ENCODE results near the gene EEF1AKMT2. TPM values are rescaled to one million over a fixed set of nuclear protein-coding genes. Genes with fewer than 3 reads are reported as not detected.

The EEF1AKMT2 gene
- total and polyA plus RNA-seq, 2 donors from 2014 or later, result 18.0 to 20.5 TPM

DNA sequence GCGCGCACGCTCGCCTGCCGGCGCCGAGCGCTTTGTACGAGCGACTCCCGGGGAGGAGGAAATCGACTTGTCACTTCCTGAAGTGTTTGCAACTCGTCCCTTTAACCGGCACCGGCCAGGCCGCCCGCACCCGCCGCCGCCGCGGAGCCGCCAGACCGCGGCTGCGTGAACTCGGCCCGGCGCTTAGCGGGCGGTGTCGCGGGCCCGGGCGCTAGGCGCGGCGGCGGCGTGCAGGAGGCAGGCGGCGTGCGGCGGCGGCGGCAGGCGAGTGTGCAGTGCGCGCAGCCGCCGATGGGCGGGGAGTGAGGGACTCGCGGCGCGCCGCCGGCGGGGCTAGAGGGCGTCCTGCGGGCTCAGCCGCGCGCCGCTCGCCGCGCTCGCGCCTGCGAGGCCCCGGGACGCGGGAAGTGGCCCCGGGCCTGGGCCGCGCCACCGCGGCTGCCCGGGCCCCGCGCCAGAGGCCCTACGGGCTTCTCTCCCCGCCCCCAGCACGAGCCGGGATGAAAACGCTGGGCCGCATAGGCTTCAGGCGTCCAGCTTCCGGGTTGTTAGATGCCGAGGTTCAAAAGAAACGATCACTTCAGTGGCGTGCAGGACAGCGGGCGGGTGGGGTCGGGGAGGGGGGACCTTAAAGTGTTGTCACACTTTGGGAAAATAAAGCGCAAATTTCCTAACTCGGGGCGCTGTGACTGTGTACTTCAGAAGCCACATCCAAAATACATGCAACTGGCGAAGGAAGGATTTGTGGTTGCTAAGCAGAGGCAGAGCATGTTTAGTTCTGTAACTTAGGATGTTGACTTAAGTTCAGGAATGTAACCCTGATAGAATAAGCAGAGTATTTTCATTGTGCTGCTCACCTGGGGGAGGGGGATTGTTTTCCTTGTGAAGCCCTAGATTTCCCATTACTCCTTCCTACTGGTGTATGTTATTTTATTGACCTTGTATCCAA lies 47.3 kb downstream of the EEF1AKMT2 start, which contains the start of gene FAM53B:
FAM53B (minus strand) TSS at position 277 of the 949 bp plus-strand sequence. CDS start 37,665 bp downstream, outside the sequence.
- H3K27me3 ChIP-seq (ENCODE audit: control insufficient read depth, insufficient read depth, low read length), result no peaks in the 10 kb centered on the region
- H3K27ac ChIP-seq (ENCODE audit: low read depth in 2 of 2, low read length in 2 of 2), result peak within 1 kb of the TSS; percentile 81 to 90
- H3K4me1 ChIP-seq (ENCODE audit: control insufficient read depth in 2 of 3, insufficient read depth in 2 of 3, low read depth in 1 of 3, low read length in 3 of 3), result peaks cover 17 to 33% (median 31%) of the 10 kb centered on the region in 3 donors
- H3K9me3 ChIP-seq (ENCODE audit: control insufficient read depth in 2 of 3, insufficient read depth in 1 of 3, low read length in 3 of 3), result no peaks in the 10 kb centered on the region
- H3K4me3 ChIP-seq (ENCODE audit: low read length in 3 of 3), result peak within 1 kb of the TSS; percentile 52 to 62 (median 58)
- DNase-seq, result peak; percentile 80 to 94 (median 89)
- peak within 1 kb of the TSS in 2 of 3 donors; percentile 47 to 48 for H3K9ac ChIP-seq (ENCODE audit: low read length in 3 of 3)
- no peak for FAIRE-seq
- peaks cover 0 to 4% (median 0%) of the 10 kb centered on the region in 3 donors for H3K36me3 ChIP-seq (ENCODE audit: control insufficient read depth in 2 of 3, insufficient read depth in 3 of 3, low read length in 3 of 3)
- TF ChIP-seq, protein P1, sequence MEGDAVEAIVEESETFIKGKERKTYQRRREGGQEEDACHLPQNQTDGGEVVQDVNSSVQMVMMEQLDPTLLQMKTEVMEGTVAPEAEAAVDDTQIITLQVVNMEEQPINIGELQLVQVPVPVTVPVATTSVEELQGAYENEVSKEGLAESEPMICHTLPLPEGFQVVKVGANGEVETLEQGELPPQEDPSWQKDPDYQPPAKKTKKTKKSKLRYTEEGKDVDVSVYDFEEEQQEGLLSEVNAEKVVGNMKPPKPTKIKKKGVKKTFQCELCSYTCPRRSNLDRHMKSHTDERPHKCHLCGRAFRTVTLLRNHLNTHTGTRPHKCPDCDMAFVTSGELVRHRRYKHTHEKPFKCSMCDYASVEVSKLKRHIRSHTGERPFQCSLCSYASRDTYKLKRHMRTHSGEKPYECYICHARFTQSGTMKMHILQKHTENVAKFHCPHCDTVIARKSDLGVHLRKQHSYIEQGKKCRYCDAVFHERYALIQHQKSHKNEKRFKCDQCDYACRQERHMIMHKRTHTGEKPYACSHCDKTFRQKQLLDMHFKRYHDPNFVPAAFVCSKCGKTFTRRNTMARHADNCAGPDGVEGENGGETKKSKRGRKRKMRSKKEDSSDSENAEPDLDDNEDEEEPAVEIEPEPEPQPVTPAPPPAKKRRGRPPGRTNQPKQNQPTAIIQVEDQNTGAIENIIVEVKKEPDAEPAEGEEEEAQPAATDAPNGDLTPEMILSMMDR (IDR thresholded peaks at IDR 0.05; ENCODE audit: borderline replicate concordance, extremely low read depth, insufficient read depth), result peak; percentile 50
- intact Hi-C loops (cut with DNase I), result loop anchor here (10.0 kb wide), 1 partner anchor 210 kb away; no protein-coding TSS in a partner anchor

DNA sequence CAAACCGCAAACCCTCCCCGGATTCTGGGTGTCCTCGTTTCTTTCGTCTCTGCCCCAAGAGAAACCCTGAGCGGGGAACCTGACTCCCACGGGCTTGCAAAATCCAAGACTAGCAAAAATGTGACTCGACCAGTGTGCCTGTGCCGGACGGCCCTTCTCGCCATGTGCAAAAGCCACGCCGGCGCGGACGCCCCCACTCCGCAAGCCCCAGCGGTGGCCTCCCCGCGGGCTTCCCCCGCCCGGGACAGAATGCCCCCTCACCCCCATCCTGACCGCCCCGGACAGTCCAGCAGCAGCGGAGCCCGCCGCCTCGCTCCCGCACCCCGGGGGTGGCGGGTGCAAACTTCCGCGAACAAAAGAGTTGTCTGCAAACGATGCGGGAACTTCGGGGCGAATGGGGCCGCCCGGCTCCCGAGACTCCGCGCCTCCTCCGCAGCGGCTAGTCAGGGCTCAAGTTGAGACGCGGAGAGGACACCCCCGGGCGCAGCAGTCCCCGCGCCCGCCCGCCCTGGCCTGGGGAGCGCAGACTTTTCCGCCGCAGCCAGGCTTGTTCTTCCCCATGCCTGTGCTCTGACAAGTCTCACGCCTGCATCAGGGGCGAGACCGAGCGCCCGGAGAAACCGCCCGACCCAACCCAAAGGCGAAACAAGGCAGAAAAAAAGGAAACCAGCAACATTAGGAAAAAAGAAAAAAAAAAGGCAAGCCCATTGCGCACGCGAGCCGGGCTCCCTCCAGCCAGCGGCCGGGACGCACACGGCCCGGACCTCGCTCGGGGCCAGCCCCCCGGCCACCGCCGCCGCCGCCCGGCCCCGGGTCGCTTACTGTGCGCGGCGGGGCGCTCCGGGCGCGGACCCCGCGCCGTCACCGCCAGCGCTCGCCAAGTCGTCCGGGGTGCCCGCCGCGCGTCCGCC lies 48.2 kb downstream of the EEF1AKMT2 start:
- peak overlapping the region; percentile 52 to 62 (median 58) for H3K4me3 ChIP-seq (ENCODE audit: low read length in 3 of 3)
- H3K9ac ChIP-seq (ENCODE audit: low read length in 3 of 3), result peak overlapping the region in 1 of 3 donors; percentile 29
- FAIRE-seq, result no peak
- peaks cover 21 to 41% (median 39%) of the 10 kb centered on the region in 3 donors for H3K4me1 ChIP-seq (ENCODE audit: control insufficient read depth in 2 of 3, insufficient read depth in 2 of 3, low read depth in 1 of 3, low read length in 3 of 3)
- peak in 3 of 5 donors; percentile 52 to 86 (median 58) for DNase-seq
- peak overlapping the region; percentile 81 to 90 for H3K27ac ChIP-seq (ENCODE audit: low read depth in 2 of 2, low read length in 2 of 2)
- intact Hi-C loops (cut with DNase I), result loop anchor here (10.0 kb wide), 1 partner anchor 209 kb away; no protein-coding TSS in a partner anchor
- H3K9me3 ChIP-seq (ENCODE audit: control insufficient read depth in 2 of 3, insufficient read depth in 1 of 3, low read length in 3 of 3), result no peaks in the 10 kb centered on the region
- peaks cover 0 to 4% (median 0%) of the 10 kb centered on the region in 3 donors for H3K36me3 ChIP-seq (ENCODE audit: control insufficient read depth in 2 of 3, insufficient read depth in 3 of 3, low read length in 3 of 3)
- H3K27me3 ChIP-seq (ENCODE audit: control insufficient read depth, insufficient read depth, low read length), result no peaks in the 10 kb centered on the region
- TF ChIP-seq, protein P1 (IDR thresholded peaks at IDR 0.05; ENCODE audit: borderline replicate concordance, extremely low read depth, insufficient read depth), result no peak

DNA sequence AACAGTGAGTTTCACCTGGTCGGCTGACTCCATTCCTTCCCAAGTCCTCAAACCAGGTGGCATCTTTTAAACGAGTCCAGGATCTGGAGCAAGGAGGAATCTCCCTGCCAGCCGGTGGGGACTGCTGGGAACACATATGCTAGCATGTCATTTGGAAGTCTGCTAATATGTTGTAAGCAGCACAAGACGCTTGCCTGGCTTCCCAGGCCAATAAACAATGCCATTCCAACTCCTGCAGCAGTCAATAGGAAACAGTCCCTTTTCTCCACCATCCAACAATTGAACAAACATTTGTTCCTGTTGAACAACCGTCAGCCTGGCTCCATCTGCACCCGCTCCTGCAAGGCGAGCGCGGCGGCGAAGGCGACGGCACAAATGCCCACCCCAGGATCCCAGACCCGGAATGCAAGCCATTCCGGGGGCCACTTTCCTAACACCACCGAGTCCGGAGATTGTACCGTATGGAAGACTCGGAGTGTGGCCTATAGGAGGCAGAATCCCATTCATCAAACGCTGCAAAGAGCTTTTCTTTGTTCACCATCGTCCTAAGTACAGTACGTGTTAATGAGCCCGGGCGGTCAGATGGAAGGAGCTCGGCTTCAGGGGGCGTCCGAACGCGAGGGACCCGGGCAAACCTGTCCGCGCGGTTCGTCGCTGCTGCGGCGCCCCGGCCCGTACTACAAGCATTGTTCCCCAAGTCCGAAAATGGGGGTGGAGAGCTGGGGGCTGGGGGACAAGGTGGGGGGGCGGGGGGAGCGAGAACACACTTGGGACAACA lies 49.1 kb downstream of the EEF1AKMT2 start:
- Histone ChIP-seq H3K4me3 (ENCODE audit: low read length in 3 of 3) (peak overlapping the region; percentile 62 to 65 (median 62)), H3K4me1 (ENCODE audit: control insufficient read depth in 2 of 3, insufficient read depth in 2 of 3, low read depth in 1 of 3, low read length in 3 of 3) (peaks cover 21 to 49% (median 47%) of the 10 kb centered on the region in 3 donors), H3K27ac (ENCODE audit: low read depth in 2 of 2, low read length in 2 of 2) (peak overlapping the region; percentile 81 to 90), H3K36me3 (ENCODE audit: control insufficient read depth in 2 of 3, insufficient read depth in 3 of 3, low read length in 3 of 3) (no peaks in the 10 kb centered on the region), H3K27me3 (ENCODE audit: control insufficient read depth, insufficient read depth, low read length) (no peaks in the 10 kb centered on the region), H3K9ac (ENCODE audit: low read length in 3 of 3) (peak overlapping the region in 2 of 3 donors; percentile 9 to 60), H3K9me3 (ENCODE audit: control insufficient read depth in 2 of 3, insufficient read depth in 1 of 3, low read length in 3 of 3) (no peaks in the 10 kb centered on the region)
- no peak for FAIRE-seq
- DNase-seq, result peak in 4 of 5 donors; percentile 59 to 83 (median 76)
- TF ChIP-seq, protein P1 (IDR thresholded peaks at IDR 0.05; ENCODE audit: borderline replicate concordance, extremely low read depth, insufficient read depth), result no peak
- intact Hi-C loops (cut with DNase I), result loop anchor here (10.0 kb wide), 1 partner anchor 208 kb away; no protein-coding TSS in a partner anchor

Measured in kidney (tissue), 14 donors.